Neuron (in vitro differentiated cells): ENCODE measurements around the gene UBE2L3.
"Not testable (repeated sequence)": the region's sequence is repeated elsewhere in the genome, so short reads cannot be mapped to it uniquely, and the experiment has no call there.

Experiments used
- H2AFZ ChIP-seq: one replicate; pipeline ENCODE4 v1.6.1; 2013; ENCODE audit warnings: low read depth, mild to moderate bottlenecking, inconsistent platforms, low read length, moderate library complexity
- H3K27me3 ChIP-seq: one replicate; pipeline ENCODE4 v1.6.1; 2013; ENCODE audit warnings: low read length; ENCODE audit not compliant: insufficient read depth
- H3K36me3 ChIP-seq: one replicate; pipeline ENCODE4 v1.6.1; 2013; ENCODE audit warnings: low read length; ENCODE audit not compliant: insufficient read depth
- H3K4me1 ChIP-seq: one replicate; pipeline ENCODE4 v1.6.1; 2013; ENCODE audit warnings: low read length; ENCODE audit not compliant: insufficient read depth
- H3K4me3 ChIP-seq: 2 replicates; pipeline ENCODE4 v1.5.1; 2013; ENCODE audit warnings: mild to moderate bottlenecking, low read length, moderate library complexity
- H3K9me3 ChIP-seq: one replicate; pipeline ENCODE4 v1.6.1; 2013; ENCODE audit warnings: low read length

UBE2L3 gene

DNA sequence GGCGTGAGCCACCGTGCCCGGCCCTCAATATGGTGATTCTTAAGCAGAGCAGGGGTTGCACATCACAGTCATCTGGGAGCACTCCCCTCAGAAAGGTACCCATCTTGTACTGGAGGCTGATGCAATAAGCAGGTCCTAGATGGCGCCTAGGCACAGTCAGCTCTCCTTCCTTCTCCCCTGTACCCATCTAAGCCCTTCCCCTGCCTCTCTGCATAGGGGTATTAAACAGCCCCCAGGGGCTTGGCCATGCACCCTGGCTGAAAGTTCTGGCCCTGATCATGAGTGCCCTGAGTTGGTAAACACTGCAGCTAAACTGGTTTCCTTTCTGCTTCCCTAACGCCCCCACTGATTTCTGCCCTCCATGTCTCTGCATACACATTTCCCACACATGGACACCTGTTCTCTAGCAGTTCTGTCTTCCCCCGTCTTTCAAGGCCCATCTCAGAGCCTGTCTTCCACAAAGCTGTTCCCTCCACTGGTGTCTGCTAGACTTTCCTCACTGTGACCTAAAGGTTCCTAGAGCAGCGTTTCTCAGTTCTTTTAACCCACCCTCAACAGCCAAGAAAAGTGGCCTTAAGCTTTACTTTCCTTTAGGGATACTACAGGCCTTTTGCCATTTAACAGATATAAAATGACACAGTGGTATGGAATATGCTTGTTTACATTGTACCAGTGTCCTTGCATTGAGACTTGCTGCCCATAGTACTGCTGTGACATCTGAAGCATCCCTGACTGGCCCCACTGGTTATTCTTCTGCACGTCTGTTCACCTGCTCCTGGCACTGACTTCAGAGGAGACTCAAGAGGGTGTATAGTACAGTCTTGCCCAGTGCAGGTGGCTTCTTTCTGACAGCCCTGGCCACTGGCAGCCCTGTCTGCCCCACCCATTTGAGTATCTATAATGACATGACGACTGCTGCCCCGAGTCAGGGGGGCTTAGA, 15.6 kb downstream of the UBE2L3 start:
- no peak overlapping the region for H3K4me3 ChIP-seq
- no peaks in the 10 kb centered on the region for H3K9me3 ChIP-seq
- no peaks in the 10 kb centered on the region for H3K4me1 ChIP-seq
- peaks cover 15% of the 10 kb centered on the region for H3K36me3 ChIP-seq
- no peak overlapping the region for H2AFZ ChIP-seq
- H3K27me3 ChIP-seq, result no peaks in the 10 kb centered on the region

DNA sequence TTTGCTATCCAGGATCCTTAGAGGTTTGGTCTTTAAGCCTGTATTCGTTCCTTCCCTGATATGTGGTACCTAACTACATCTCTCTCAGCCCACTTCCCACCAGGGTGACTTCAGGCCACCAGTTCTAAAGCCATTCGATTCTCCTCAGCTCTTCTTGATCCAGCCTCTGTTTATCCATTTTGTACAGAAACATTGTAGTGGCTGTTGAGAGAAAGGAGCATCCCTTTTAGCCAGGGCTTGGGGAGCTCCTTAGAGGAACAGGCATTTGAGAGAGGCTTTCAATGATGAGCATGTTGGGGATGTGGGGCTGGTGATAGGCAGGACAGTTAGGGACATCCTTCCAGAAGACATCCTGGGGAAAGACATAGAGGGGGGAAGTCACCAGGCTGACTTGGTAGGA, 17.9 kb downstream of the UBE2L3 start:
- H3K36me3 ChIP-seq, result peaks cover 18% of the 10 kb centered on the region
- H3K4me1 ChIP-seq, result no peaks in the 10 kb centered on the region
- H3K4me3 ChIP-seq, result no peak overlapping the region
- no peak overlapping the region for H2AFZ ChIP-seq
- H3K27me3 ChIP-seq, result no peaks in the 10 kb centered on the region
- H3K9me3 ChIP-seq, result no peaks in the 10 kb centered on the region

DNA sequence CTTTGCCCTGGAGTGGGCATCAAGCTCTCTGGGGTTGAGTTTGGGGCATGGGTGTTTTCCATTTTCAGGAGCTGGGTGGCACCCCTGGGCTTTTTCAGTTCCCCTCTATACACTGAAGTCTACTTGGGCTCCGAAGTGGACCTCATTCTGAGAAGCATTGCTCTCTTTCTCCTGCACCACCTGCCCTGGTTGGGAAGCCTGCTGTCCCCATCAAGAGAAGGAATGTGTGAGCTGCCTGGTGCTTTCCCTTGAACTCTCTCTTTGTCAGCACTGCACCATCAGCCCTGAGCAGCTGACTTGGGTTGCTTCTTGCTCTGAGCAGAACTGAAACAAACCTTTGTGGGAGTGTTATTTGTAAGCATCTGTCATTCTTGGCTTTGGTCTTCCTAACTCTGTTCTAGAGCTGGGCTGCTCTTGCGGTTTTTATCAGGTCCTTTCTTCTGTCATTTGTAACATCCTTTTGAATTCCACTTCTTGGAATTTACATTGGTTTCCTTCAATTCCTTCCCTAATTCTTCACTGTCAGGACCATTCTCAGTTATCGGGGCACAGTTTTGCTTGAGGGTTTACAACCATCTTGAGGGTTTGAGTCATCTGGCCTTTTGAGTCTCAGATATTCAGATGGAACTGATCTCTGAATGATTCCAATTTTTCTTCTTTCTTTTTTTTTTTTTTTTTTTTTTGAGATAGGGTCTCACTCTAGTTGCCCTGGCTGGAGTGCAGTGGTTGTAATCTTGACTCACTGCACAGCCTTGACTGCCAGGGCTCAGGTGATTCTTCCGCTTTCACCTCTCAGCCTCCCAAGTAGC, 20.5 kb downstream of the UBE2L3 start:
- Histone ChIP-seq H3K9me3 (no peaks in the 10 kb centered on the region), H3K4me3 (no peak overlapping the region), H3K36me3 (peaks cover 31% of the 10 kb centered on the region), H2AFZ (no peak overlapping the region), H3K27me3 (no peaks in the 10 kb centered on the region), H3K4me1 (no peaks in the 10 kb centered on the region)

DNA sequence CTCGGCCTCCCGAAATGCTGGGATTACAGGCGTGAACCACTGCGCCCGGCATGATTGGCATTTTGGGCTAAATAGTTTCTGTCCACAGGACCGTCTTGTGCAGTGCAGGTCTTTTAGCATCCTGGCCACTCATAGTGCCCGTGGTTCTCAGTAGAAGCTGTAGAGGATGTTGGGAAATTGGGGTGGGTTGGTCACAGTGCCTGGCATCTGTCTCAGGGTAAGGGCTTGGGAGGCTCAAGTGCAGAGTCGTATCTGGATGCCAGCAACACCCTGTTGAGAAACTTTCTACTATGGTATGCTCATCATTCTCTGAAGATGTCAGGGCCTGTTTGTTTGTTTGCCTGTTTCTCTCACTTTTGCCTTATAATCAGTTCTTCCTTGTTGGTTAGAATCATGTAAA, 21.9 kb downstream of the UBE2L3 start:
- Histone ChIP-seq H3K4me1 (no peaks in the 10 kb centered on the region), H3K27me3 (no peaks in the 10 kb centered on the region), H2AFZ (no peak overlapping the region), H3K9me3 (no peaks in the 10 kb centered on the region), H3K4me3 (no peak overlapping the region), H3K36me3 (peaks cover 39% of the 10 kb centered on the region)

DNA sequence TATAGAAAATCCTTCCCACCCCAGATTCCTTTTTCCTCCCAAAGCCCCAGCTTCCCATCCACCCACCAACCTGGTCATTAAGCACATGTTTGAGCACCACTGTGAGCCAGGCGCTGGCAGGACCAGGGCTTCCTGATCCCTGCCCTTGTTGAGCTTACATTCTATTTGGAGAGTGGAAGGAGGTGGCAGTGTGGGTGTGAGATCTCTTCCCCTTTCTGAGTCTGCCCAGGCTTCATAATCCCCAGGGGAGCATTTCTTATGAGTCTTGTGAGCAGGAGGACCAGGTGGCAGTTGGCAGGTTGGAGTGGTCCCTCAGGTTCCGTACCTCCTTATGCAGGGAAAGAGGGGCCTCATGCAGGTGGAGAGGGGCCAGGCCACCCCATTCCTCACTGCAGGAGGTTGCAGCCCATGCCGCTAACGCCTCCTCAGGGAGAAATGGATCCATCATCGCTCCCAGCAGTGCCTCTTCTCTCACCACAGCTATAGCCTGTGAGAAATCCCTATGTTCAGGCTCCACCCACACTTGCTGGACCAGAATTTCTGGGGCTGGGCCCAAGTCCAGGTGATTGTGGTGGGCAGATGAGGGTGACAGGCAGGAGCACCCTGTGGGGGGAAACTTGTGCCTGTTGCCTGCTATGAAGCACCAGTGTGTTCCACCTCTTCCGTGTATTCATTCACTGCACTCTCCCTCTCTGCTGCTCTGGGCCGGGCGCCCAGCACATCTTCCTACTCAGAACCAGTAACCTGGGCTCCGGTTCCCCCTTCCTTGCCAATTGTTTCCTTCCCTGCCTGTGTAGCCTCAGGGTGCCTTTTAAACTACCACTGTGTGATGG, 23.5 kb downstream of the UBE2L3 start:
- Histone ChIP-seq H3K4me3 (no peak overlapping the region), H3K9me3 (no peaks in the 10 kb centered on the region), H3K27me3 (no peaks in the 10 kb centered on the region), H3K4me1 (no peaks in the 10 kb centered on the region), H3K36me3 (peaks cover 46% of the 10 kb centered on the region), H2AFZ (no peak overlapping the region)

DNA sequence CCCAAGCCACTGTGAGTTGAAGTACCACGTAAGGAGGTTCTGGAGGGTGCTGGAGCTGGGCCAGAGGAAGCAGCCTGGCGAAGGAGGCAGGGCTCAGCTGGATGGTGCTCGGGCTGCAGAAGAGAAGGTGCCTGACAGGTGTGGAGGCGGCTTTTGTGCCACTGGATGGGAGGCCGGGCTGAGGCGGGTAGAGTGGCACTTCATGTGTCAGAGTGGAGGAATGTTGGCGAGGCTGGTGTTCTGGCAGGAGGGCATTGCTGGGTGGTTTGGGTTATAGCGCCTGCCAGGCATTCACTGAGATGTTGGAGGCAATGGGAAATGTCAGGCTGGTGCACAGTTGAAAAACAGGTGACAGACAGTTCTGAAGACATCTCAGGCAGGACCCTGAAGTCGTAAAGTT, 24.2 kb downstream of the UBE2L3 start:
- no peaks in the 10 kb centered on the region for H3K4me1 ChIP-seq
- H3K4me3 ChIP-seq, result no peak overlapping the region
- peaks cover 53% of the 10 kb centered on the region for H3K36me3 ChIP-seq
- H3K27me3 ChIP-seq, result no peaks in the 10 kb centered on the region
- no peak overlapping the region for H2AFZ ChIP-seq
- H3K9me3 ChIP-seq, result no peaks in the 10 kb centered on the region

DNA sequence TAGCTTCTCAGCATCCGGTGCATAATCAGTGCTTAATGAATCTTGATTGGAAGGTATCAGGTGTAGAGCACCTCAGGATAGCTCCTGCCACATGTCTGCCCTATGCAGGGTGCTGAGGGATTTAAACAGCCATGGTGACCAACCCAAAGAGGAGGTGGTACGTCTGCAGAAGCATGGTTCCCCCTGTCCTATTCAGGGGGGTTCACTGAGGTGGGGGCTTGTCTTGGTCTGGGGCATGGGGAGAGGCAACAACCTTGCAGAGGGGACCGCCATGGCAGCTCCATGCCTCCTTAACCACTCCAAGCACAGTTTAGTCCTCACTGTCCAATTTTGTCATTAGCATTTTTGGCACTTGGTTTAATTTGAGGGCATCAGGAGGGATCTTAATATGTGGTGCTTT, 24.9 kb downstream of the UBE2L3 start:
- Histone ChIP-seq H3K36me3 (peaks cover 57% of the 10 kb centered on the region), H3K9me3 (no peaks in the 10 kb centered on the region), H3K4me3 (no peak overlapping the region), H3K4me1 (no peaks in the 10 kb centered on the region), H3K27me3 (no peaks in the 10 kb centered on the region), H2AFZ (no peak overlapping the region)

DNA sequence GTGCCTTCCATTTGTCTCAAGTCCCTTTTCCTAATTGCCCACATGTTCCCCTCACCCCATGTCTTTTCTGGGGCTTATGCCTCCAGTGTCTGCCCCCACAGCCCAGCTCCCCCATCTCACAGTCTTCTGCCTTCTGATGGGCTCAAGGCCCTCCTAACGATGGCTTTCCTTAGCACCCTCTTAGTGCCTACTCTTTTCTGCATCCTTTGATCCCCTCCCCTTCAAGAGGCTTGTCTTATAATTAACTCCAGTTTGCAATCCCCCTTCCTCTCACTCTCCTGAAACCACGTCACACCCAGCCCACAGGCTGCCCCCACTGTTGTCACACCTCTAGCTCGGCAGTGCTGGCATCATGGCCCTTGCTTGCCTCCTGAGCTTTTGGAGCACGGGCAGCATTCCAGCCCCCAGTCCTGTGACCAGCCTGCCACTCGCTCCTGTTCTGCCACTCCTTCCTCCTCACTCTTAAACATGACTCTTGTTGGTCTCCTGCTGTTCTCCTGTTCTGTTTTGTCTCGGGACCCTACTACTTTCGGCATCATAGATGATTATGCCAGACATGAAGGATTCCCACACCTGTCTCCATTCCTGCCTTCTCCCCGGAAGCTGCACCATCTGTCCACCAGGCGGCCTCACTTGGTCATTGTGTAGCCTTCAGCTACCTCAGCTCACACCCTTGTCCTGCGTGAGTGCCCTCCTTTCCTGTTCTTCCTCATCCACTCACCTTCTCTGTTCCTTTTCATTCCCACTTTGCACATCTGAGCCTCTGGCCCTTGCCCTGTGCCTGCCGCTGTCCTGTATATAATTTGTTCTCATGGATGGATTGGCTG, 26.1 kb downstream of the UBE2L3 start:
- Histone ChIP-seq H3K36me3 (peaks cover 60% of the 10 kb centered on the region), H3K9me3 (no peaks in the 10 kb centered on the region), H2AFZ (no peak overlapping the region)

DNA sequence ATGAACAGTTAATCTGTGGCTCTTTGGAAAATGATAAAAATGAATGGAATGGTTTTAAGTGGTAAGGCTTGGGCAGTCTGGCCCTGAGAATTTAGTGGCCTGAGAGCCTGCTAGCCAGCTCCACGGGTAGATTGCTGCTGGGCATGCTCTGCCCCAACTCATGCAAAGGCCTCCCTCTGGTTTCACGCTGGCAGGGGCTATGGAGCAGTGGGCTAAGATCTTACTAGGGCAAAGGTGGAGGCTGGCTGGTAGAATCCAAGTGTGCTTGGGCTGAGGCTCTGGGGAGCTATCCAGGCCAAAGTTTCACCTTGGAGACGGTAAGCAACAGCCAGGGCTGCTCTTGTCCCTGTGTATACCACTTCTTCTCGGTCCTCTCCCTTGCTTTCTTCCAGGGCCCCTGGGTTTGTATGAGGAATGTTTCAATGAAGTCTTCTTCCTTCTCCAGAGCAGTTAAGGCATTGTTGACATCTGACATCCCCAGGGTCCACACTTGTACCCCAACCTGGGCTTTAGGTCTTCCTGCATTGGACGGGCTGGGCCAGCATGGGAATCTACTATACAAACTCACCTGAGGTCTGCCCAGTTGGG, 27.4 kb downstream of the UBE2L3 start:
- no peaks in the 10 kb centered on the region for H3K9me3 ChIP-seq
- no peaks in the 10 kb centered on the region for H3K27me3 ChIP-seq
- peaks cover 64% of the 10 kb centered on the region for H3K36me3 ChIP-seq
- no peak overlapping the region for H2AFZ ChIP-seq
- H3K4me3 ChIP-seq, result no peak overlapping the region
- H3K4me1 ChIP-seq, result no peaks in the 10 kb centered on the region

More for the DNA sequence above, 26.1 kb downstream of the UBE2L3 start:
- Histone ChIP-seq H3K4me3 (no peak overlapping the region), H3K4me1 (no peaks in the 10 kb centered on the region), H3K27me3 (no peaks in the 10 kb centered on the region)

DNA sequence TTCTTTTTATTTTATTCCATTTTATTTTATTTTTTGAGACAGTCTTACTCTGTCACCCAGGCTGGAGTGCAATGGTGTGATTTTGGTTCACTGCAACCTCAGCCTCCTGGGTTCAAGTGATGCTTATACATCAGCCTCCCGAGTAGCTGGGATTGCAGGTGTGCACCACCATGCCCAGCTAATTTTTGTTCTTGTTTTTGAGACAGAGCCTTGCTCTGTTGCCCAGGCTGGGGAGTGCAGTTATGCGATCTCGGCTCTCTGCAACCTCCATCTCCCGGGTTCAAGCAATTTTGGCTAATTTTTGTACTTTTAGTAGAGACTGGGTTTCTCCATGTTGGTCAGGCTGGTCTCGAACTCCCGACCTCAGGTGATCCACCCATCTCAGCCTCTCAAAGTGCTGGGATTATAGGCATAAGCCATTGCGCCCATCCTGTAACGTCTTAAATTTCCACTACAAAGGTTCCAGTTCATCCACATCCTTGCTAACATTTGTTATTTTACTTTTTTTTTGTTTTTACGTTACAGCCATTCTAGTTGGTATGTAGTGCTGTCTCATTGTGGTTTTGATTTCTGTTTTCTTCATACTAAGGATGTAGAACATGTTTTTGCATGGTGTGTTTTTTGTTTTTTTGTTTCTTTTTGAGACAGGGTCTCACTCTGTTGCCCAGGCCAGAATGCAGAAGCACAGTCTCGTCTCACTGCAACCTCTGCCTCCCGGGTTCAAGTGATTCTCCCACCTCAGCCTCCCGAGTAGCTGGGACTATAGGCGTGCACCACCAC, 29.0 kb downstream of the UBE2L3 start:
- H3K27me3 ChIP-seq, H3K9me3 ChIP-seq, H3K4me3 ChIP-seq, H3K4me1 ChIP-seq, H2AFZ ChIP-seq: not testable (repeated sequence)
- H3K36me3 ChIP-seq, result peaks cover 63% of the 10 kb centered on the region

DNA sequence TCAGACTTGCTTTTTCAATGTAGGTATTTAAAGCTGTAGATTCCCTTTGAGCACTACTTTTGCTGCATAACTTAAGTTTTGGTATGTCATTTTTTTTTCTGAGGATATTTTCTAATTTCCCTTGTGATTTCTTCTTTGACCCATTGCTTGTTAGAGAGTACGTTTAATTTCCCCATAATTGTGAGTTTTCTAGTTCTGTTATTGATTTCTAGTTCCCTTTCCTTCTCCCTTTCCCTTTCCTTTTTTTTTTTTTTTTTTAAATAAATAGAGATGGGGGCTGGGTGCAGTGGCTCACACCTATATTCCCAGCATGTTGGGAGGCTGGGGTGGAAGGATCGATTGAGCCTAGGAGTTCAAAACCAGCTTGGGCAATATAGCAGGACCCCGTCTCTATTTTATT, 30.8 kb downstream of the UBE2L3 start:
- H3K9me3 ChIP-seq, result no peaks in the 10 kb centered on the region
- no peak overlapping the region for H2AFZ ChIP-seq
- H3K4me3 ChIP-seq, result no peak overlapping the region
- H3K4me1 ChIP-seq, result no peaks in the 10 kb centered on the region
- H3K27me3 ChIP-seq, result no peaks in the 10 kb centered on the region
- H3K36me3 ChIP-seq, result peaks cover 49% of the 10 kb centered on the region
